CD14-positive monocyte (primary cell): ENCODE data around the gene ZNF423. TPM values are rescaled to one million over a fixed set of nuclear protein-coding genes. Genes with fewer than 3 reads are reported as not detected.

Experiments used
- DNase-seq, 3 donors: peaks; one replicate each; pipeline ENCODE4 v3.0.0-alpha.2; 2011 to 2022
- H2AFZ ChIP-seq: 2 replicates; pipeline ENCODE4 v1.6.0; 2012; ENCODE audit warnings: mild to moderate bottlenecking, low read depth, low read length, inconsistent platforms; ENCODE audit not compliant: insufficient read depth, poor library complexity, severe bottlenecking
- H3K27ac ChIP-seq, 2 donors: 1 replicate in 1 of 2; 2 replicates in 1 of 2; pipeline ENCODE4 v1.5.1; 2012 to 2013; ENCODE audit warnings: low read length in 2 of 2, control low read depth in 1 of 2, inconsistent platforms in 1 of 2, low read depth in 1 of 2, mild to moderate bottlenecking in 1 of 2
- H3K27me3 ChIP-seq, 2 donors: one replicate each; pipeline versions ENCODE4 v1.6.0 to v1.6.1; 2011 to 2013; ENCODE audit warnings: low read length in 2 of 2; ENCODE audit not compliant: control insufficient read depth in 2 of 2, insufficient read depth in 2 of 2
- H3K36me3 ChIP-seq, 2 donors: replicated peaks in 1 of 2; 1 replicate in 1 of 2; 2 replicates in 1 of 2; pipeline versions ENCODE4 v1.5.1 to v1.6.1; 2012 to 2013; ENCODE audit warnings: low read length in 2 of 2, control low read depth in 1 of 2, inconsistent platforms in 1 of 2, mild to moderate bottlenecking in 1 of 2; ENCODE audit not compliant: insufficient read depth in 2 of 2, control insufficient read depth in 1 of 2
- H3K4me1 ChIP-seq, 2 donors: 1 replicate in 1 of 2; 2 replicates in 1 of 2; pipeline versions ENCODE4 v1.5.1 to v1.6.1; 2012 to 2013; ENCODE audit warnings: low read length in 2 of 2, control low read depth in 1 of 2, inconsistent platforms in 1 of 2, mild to moderate bottlenecking in 1 of 2, moderate library complexity in 1 of 2; ENCODE audit not compliant: insufficient read depth in 2 of 2, control insufficient read depth in 1 of 2
- H3K4me2 ChIP-seq: replicated peaks from 2 replicates; pipeline ENCODE3; 2012; ENCODE audit warnings: low read length, moderate library complexity, mild to moderate bottlenecking; ENCODE audit not compliant: poor library complexity, severe bottlenecking; ENCODE audit errors: extremely low read depth
- H3K4me3 ChIP-seq, 3 experiments: fragments of 200-600 bp in 1 of 3; sonication (generic) in 1 of 3; replicated peaks in 1 of 3; 1 replicate in 2 of 3; 2 replicates in 1 of 3; pipeline ENCODE4 v1.5.1; 2011 to 2013; ENCODE audit warnings: low read length in 3 of 3, mild to moderate bottlenecking in 3 of 3, control low read depth in 2 of 3, low read depth in 2 of 3, inconsistent platforms in 1 of 3, moderate library complexity in 1 of 3
- H3K79me2 ChIP-seq: 2 replicates; pipeline ENCODE4 v1.6.0; 2012; ENCODE audit warnings: mild to moderate bottlenecking, control low read depth, inconsistent platforms, low read length, moderate library complexity; ENCODE audit not compliant: insufficient read depth
- H3K9ac ChIP-seq: 2 replicates; pipeline ENCODE4 v1.6.0; 2017; ENCODE audit warnings: low read length, mild to moderate bottlenecking; ENCODE audit not compliant: insufficient read depth, poor library complexity, severe bottlenecking
- H3K9me3 ChIP-seq, 2 donors: replicated peaks in 1 of 2; 1 replicate in 1 of 2; 2 replicates in 1 of 2; pipeline versions ENCODE4 v1.5.1 to v1.6.1; 2012 to 2013; ENCODE audit warnings: low read length in 2 of 2, control low read depth in 1 of 2; ENCODE audit not compliant: control insufficient read depth in 1 of 2, insufficient read depth in 1 of 2
- H4K20me1 ChIP-seq: 2 replicates; pipeline ENCODE4 v1.6.0; 2012; ENCODE audit warnings: mild to moderate bottlenecking, low read length, control low read depth, moderate library complexity; ENCODE audit not compliant: insufficient read depth
- H3K27ac Mint-ChIP-seq, 7 donors: one replicate each; pipeline ENCODE4 v1.8.0; 2020; ENCODE audit warnings: mild to moderate bottlenecking in 7 of 7, mixed read lengths in 7 of 7, moderate library complexity in 6 of 7, inconsistent platforms in 2 of 7
- H3K27me3 Mint-ChIP-seq, 3 donors: one replicate each; pipeline ENCODE4 v1.8.0; 2021 to 2022; ENCODE audit warnings: low read depth in 3 of 3, mild to moderate bottlenecking in 3 of 3, mixed read lengths in 3 of 3, moderate library complexity in 3 of 3, inconsistent platforms in 1 of 3
- H3K36me3 Mint-ChIP-seq, 2 donors: one replicate each; pipeline ENCODE4 v1.8.0; 2020; ENCODE audit warnings: mixed read lengths in 2 of 2, inconsistent platforms in 1 of 2, mild to moderate bottlenecking in 1 of 2
- H3K4me1 Mint-ChIP-seq: one replicate; pipeline ENCODE4 v1.8.0; 2020; ENCODE audit warnings: mild to moderate bottlenecking, mixed read lengths
- H3K4me3 Mint-ChIP-seq, 2 donors: one replicate each; pipeline ENCODE4 v1.8.0; 2020; ENCODE audit warnings: mild to moderate bottlenecking in 2 of 2, mixed read lengths in 2 of 2, moderate library complexity in 1 of 2
- H3K9me3 Mint-ChIP-seq, 7 donors: one replicate each; pipeline ENCODE4 v1.8.0; 2020 to 2022; ENCODE audit warnings: mixed read lengths in 7 of 7, mild to moderate bottlenecking in 6 of 7, moderate library complexity in 6 of 7, inconsistent platforms in 2 of 7
- WGBS: methylation state at CpG from one replicate; pipeline ENCODE4 v1.1.5; 2013; ENCODE audit warnings: missing lambda C conversion rate; ENCODE audit not compliant: insufficient coverage; 5-methylcytosine and 5-hydroxymethylcytosine counted together
- intact Hi-C, 2 donors: fragments of 100-400 bp; cut with micrococcal nuclease; formaldehyde crosslinking; loops; one replicate each; pipeline versions ENCODE4 v1.15.0 to v1.15.1; 2023
- polyA plus RNA-seq, 3 donors: library from polyadenylated mRNA; depleted of rRNA in 1 of 3; unstranded in 2 of 3; stranded (reverse) in 1 of 3; fragments of 300-500 nt in 2 of 3; fragments of >200 nt in 1 of 3; fragmentation: Illumina TruSeq in 2 of 3; gene quantifications; 1 replicate in 2 of 3; 2 replicates in 1 of 3; pipeline ENCODE4 v1.2.3, GENCODE V29; 2012 to 2021
- TF ChIP-seq, protein P1 (sequence below): fragments of 200-600 bp; IDR thresholded peaks from one replicate; pipeline ENCODE4 v1.8.0; 2022; ENCODE audit warnings: antibody characterized with exemption, mild to moderate bottlenecking

Gene ZNF423
- polyA plus RNA-seq, 3 donors, result not detected

DNA sequence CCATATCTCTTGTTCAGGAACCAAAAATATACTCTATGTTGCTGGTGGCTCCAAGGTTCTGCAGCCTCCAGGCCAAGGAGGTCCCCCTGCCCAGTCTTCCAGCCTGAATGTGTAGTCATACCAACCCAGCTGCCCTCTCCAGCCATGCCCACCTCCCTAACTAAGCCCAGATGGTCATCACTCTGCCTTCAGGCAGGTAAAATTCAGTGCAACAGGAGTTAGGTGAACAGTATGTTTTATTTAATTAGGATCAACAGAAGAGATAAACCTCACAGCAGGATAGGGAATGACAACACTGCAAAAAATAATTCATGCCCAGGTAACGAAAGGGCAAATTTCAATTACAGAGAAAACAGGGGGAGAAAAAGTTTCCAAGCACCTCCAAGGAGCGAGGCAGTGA lies 9.1 kb downstream of the ZNF423 start:
- Histone ChIP-seq H3K4me2 (no peak overlapping the region), H3K79me2 (no peaks in the 10 kb centered on the region), H3K36me3 (no peaks in the 10 kb centered on the region), H3K9me3 (no peaks in the 10 kb centered on the region), H3K27ac (no peak overlapping the region), H3K27me3 (peaks cover 0 to 10% of the 10 kb centered on the region in 2 donors), H3K4me3 (no peak overlapping the region), H3K4me1 (no peaks in the 10 kb centered on the region), H2AFZ (no peak overlapping the region), H3K9ac (no peak overlapping the region), H4K20me1 (no peaks in the 10 kb centered on the region)
- no peaks in the 10 kb centered on the region for H3K4me1 Mint-ChIP-seq
- 100% methylated on average over 2 of the region's 2 CpGs for WGBS
- H3K27me3 Mint-ChIP-seq, result peaks cover 16 to 37% (median 26%) of the 10 kb centered on the region in 3 donors
- intact Hi-C loops, result no loop called here
- no peak overlapping the region for H3K27ac Mint-ChIP-seq
- TF ChIP-seq, protein P1, sequence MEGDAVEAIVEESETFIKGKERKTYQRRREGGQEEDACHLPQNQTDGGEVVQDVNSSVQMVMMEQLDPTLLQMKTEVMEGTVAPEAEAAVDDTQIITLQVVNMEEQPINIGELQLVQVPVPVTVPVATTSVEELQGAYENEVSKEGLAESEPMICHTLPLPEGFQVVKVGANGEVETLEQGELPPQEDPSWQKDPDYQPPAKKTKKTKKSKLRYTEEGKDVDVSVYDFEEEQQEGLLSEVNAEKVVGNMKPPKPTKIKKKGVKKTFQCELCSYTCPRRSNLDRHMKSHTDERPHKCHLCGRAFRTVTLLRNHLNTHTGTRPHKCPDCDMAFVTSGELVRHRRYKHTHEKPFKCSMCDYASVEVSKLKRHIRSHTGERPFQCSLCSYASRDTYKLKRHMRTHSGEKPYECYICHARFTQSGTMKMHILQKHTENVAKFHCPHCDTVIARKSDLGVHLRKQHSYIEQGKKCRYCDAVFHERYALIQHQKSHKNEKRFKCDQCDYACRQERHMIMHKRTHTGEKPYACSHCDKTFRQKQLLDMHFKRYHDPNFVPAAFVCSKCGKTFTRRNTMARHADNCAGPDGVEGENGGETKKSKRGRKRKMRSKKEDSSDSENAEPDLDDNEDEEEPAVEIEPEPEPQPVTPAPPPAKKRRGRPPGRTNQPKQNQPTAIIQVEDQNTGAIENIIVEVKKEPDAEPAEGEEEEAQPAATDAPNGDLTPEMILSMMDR, result no peak
- H3K36me3 Mint-ChIP-seq, result no peaks in the 10 kb centered on the region
- no peak overlapping the region for H3K4me3 Mint-ChIP-seq
- H3K9me3 Mint-ChIP-seq, result peaks cover 0 to 3% (median 0%) of the 10 kb centered on the region in 7 donors
- no peak for DNase-seq

- peaks cover 0 to 2% (median 0%) of the 10 kb centered on the region in 7 donors for H3K9me3 Mint-ChIP-seq
- Histone ChIP-seq H3K27me3 (peaks cover 0 to 19% of the 10 kb centered on the region in 2 donors), H3K9ac (no peak overlapping the region), H3K4me2 (no peak overlapping the region), H3K4me3 (no peak overlapping the region), H4K20me1 (no peaks in the 10 kb centered on the region), H3K36me3 (no peaks in the 10 kb centered on the region), H3K27ac (no peak overlapping the region), H2AFZ (no peak overlapping the region), H3K9me3 (no peaks in the 10 kb centered on the region), H3K4me1 (no peaks in the 10 kb centered on the region), H3K79me2 (no peaks in the 10 kb centered on the region)
- H3K36me3 Mint-ChIP-seq, result no peaks in the 10 kb centered on the region
- WGBS, result 98% methylated on average over 6 of the region's 6 CpGs
- no peak overlapping the region for H3K27ac Mint-ChIP-seq
- peaks cover 22 to 33% (median 22%) of the 10 kb centered on the region in 3 donors for H3K27me3 Mint-ChIP-seq
- TF ChIP-seq, protein P1, result no peak
- H3K4me3 Mint-ChIP-seq, result peak overlapping the region in 1 of 2 donors; percentile 14
- DNase-seq, result no peak
- H3K4me1 Mint-ChIP-seq, result no peaks in the 10 kb centered on the region
- intact Hi-C loops, result no loop called here
These were observed 11.6 kb downstream of the ZNF423 start for GRCh38 chr16:49844359-49844758.
